GM21737 (cell line): ENCODE results near the gene USP35.
A peak's percentile ranks its signal among the peaks of the same experiment; 100 is the strongest.
"Not testable (repeated sequence)": the region's sequence is repeated elsewhere in the genome, so short reads cannot be mapped to it uniquely, and the experiment has no call there.

Experiments used
- ATAC-seq: cut with Tn5 transposase; IDR thresholded peaks from one replicate; pipeline ENCODE4 v1.9.1; 2021; ENCODE audit warnings: mild to moderate bottlenecking, moderate library complexity; ENCODE audit not compliant: unreplicated experiment

Gene USP35

GRCh38 chr11:78213526-78214330 lies 25.0 kb downstream of the USP35 start:
- ATAC-seq = no peak

- no peak for ATAC-seq
Measured at GRCh38 chr11:78214331-78215194, 25.8 kb downstream of the USP35 start.

- no peak for ATAC-seq
Measured at GRCh38 chr11:78216021-78216420, 27.3 kb downstream of the USP35 start.

- ATAC-seq = no peak
Measured at GRCh38 chr11:78216571-78217287, 28.0 kb downstream of the USP35 start.

GRCh38 chr11:78217650-78218541 lies 29.2 kb downstream of the USP35 start:
- ATAC-seq = no peak

GRCh38 chr11:78218707-78219492 lies 30.2 kb downstream of the USP35 start:
- no peak for ATAC-seq

GRCh38 chr11:78219493-78220217 lies 30.9 kb downstream of the USP35 start:
- no peak for ATAC-seq

GRCh38 chr11:78220218-78221157 lies 31.8 kb downstream of the USP35 start:
- no peak for ATAC-seq

- no peak for ATAC-seq
Measured at GRCh38 chr11:78221396-78222315, 32.9 kb downstream of the USP35 start.

GRCh38 chr11:78222726-78223125 lies 34.0 kb downstream of the USP35 start:
- ATAC-seq = not testable (repeated sequence)

- peak; percentile 79 for ATAC-seq
Measured at GRCh38 chr11:78223320-78223954, 34.7 kb downstream of the USP35 start.

GRCh38 chr11:78224506-78224905 lies 35.8 kb downstream of the USP35 start:
- no peak for ATAC-seq

GRCh38 chr11:78224906-78225420 lies 36.2 kb downstream of the USP35 start:
- ATAC-seq = no peak

- no peak for ATAC-seq
Measured at GRCh38 chr11:78226684-78227680, 38.3 kb downstream of the USP35 start.

- no peak for ATAC-seq
Measured at GRCh38 chr11:78227921-78228320, 39.2 kb downstream of the USP35 start.
